Ishikawa (cell line): ENCODE results near the gene SSR2.

Experiments used
- CEBPB ChIP-seq: IDR thresholded peaks from 2 replicates; pipeline ENCODE4 v1.6.1; 2012
- NFIC ChIP-seq: IDR thresholded peaks from 2 replicates; pipeline ENCODE4 v1.6.1; 2012
- RAD21 ChIP-seq: IDR thresholded peaks from 2 replicates; pipeline ENCODE4 v1.6.1; 2012; ENCODE audit warnings: low read depth
- USF1 ChIP-seq: IDR thresholded peaks from 2 replicates; pipeline ENCODE4 v1.6.1; 2012
- YY1 ChIP-seq: IDR thresholded peaks from 2 replicates; pipeline ENCODE4 v1.6.1; 2012; ENCODE audit warnings: low read depth
- ZBTB7A ChIP-seq: IDR thresholded peaks from 2 replicates; pipeline ENCODE4 v1.6.1; 2012; ENCODE audit warnings: low read depth

- TF ChIP-seq ZBTB7A (no peak), YY1 (no peak), RAD21 (no peak), CEBPB (no peak), USF1 (no peak), NFIC (no peak)
Measured at GRCh38 chr1:156004843-156005584, 15.7 kb downstream of the SSR2 start.
